Uterus (tissue), 4 donors: ENCODE results near the gene ETAA1. TPM values are rescaled to one million over a fixed set of nuclear protein-coding genes. Genes with fewer than 3 reads are reported as not detected.

Source experiments
- DNase-seq, 2 donors: peaks; one replicate each; pipeline ENCODE4 v3.0.0-alpha.2; 2019 to 2020
- H3K27ac ChIP-seq, 2 donors: fragments of 200-600 bp; sonication (generic); 1 replicate in 1 of 2; 2 replicates in 1 of 2; pipeline ENCODE4 v1.5.1; 2016 to 2018
- H3K27me3 ChIP-seq, 2 donors: fragments of 200-600 bp; sonication (generic); one replicate each; pipeline ENCODE4 v1.5.1; 2018 to 2019; ENCODE audit warnings: control low read depth in 1 of 2
- H3K36me3 ChIP-seq, 2 donors: fragments of 200-600 bp; sonication (generic); one replicate each; pipeline ENCODE4 v1.5.1; 2019; ENCODE audit warnings: control low read depth in 1 of 2
- H3K4me1 ChIP-seq, 2 donors: fragments of 200-600 bp; sonication (generic); one replicate each; pipeline ENCODE4 v1.5.1; 2018 to 2019; ENCODE audit warnings: control low read depth in 1 of 2
- H3K4me3 ChIP-seq, 2 donors: fragments of 200-600 bp; sonication (generic); 1 replicate in 1 of 2; 2 replicates in 1 of 2; pipeline ENCODE4 v1.5.1; 2018 to 2019; ENCODE audit warnings: mild to moderate bottlenecking in 1 of 2
- H3K9me3 ChIP-seq, 2 donors: fragments of 200-600 bp; sonication (generic); one replicate each; pipeline ENCODE4 v1.5.1; 2019; ENCODE audit warnings: control low read depth in 1 of 2
- POLR2A ChIP-seq, 2 donors: fragments of 450-650 bp; IDR thresholded peaks; one replicate each; pipeline ENCODE4 v1.6.1; 2016; ENCODE audit warnings: antibody characterized with exemption in 2 of 2, mild to moderate bottlenecking in 1 of 2, moderate library complexity in 1 of 2
- intact Hi-C: fragments of 100-400 bp; cut with DNase I; formaldehyde crosslinking; loops from one replicate; pipeline ENCODE4 v1.15.1; 2023; ENCODE audit warnings: low total_unique reads
- total RNA-seq, 4 donors: library from RNA; depleted of rRNA in 3 of 4; stranded (reverse); fragments of >200 nt in 3 of 4; gene quantifications; one replicate each; pipeline versions ENCODE4 v1.1.0 to v1.2.4, GENCODE V29; 2014 to 2023
- TF ChIP-seq, protein P1 (sequence below), 4 experiments: fragments of 200-600 bp in 2 of 4; fragments of 450-650 bp in 2 of 4; sonication (generic) in 2 of 4; IDR thresholded peaks; one replicate each; pipeline ENCODE4 v1.5.1; 2016 to 2019; ENCODE audit warnings: antibody characterized with exemption in 4 of 4, mild to moderate bottlenecking in 2 of 4, moderate library complexity in 1 of 4
- donor health status: DM: yes; HTN: yes; CAD: no.

The ETAA1 gene
- 10 to 100 TPM; 14.6 to 37.6 (median 21.6) TPM for total RNA-seq

DNA sequence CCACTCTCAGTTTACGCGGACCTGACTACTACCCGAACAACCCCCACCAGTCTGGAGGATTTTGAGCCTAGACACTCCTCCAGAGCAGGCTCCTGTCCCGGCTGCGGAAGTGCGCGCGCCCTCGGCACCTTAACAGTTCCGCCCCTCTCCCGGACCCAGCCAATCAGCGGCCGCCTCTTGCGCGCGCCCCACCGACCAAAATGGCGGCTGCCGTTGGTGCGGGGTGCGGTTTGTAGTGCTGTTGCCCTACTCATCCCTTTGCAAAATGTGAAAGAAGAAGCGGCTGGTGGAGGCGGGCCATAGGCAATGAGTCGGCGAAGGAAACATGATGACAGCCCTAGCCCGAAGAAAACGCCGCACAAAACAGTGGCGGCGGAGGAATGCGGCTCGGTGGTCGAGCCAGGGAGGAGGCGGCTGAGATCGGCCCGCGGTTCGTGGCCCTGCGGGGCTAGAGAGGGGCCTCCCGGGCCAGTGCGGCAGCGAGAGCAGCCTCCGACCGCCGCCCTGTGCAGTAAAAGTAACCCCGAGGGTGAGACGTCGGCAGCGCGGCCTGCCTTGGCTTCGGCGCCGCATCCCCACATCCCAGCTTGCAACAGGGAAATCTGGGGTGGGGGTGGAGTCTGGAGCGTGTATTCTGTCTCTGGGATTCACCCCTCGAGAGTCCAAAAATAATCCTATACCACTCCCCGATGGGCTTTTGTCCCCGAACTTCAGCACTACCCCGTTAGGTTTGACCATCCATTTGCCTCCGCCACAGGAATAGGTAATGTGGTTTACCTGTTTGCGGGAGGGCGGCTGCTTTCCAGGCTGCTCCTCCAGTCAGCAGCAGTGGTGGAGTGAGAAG lies at the start of gene ETAA1:
TSS of gene ETAA1 (plus strand) at position 191 of the 844 bp plus-strand sequence. CDS start at position 307, 116 bp downstream.
- H3K27ac ChIP-seq: peak within 1 kb of the TSS; percentile 93 to 95
- no peaks in the 10 kb centered on the region for H3K27me3 ChIP-seq
- peak; percentile 61 to 83 for TF ChIP-seq POLR2A (IDR thresholded peaks at IDR 0.05)
- TF ChIP-seq, protein P1, sequence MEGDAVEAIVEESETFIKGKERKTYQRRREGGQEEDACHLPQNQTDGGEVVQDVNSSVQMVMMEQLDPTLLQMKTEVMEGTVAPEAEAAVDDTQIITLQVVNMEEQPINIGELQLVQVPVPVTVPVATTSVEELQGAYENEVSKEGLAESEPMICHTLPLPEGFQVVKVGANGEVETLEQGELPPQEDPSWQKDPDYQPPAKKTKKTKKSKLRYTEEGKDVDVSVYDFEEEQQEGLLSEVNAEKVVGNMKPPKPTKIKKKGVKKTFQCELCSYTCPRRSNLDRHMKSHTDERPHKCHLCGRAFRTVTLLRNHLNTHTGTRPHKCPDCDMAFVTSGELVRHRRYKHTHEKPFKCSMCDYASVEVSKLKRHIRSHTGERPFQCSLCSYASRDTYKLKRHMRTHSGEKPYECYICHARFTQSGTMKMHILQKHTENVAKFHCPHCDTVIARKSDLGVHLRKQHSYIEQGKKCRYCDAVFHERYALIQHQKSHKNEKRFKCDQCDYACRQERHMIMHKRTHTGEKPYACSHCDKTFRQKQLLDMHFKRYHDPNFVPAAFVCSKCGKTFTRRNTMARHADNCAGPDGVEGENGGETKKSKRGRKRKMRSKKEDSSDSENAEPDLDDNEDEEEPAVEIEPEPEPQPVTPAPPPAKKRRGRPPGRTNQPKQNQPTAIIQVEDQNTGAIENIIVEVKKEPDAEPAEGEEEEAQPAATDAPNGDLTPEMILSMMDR (IDR thresholded peaks at IDR 0.05): peak in 1 of 4 experiments; percentile 13
- peak within 1 kb of the TSS; percentile 73 to 98 for H3K4me3 ChIP-seq
- peak; percentile 92 for DNase-seq
- intact Hi-C loops: no loop called here
- no peaks in the 10 kb centered on the region for H3K4me1 ChIP-seq
- H3K9me3 ChIP-seq: no peaks in the 10 kb centered on the region
- H3K36me3 ChIP-seq: no peaks in the 10 kb centered on the region

DNA sequence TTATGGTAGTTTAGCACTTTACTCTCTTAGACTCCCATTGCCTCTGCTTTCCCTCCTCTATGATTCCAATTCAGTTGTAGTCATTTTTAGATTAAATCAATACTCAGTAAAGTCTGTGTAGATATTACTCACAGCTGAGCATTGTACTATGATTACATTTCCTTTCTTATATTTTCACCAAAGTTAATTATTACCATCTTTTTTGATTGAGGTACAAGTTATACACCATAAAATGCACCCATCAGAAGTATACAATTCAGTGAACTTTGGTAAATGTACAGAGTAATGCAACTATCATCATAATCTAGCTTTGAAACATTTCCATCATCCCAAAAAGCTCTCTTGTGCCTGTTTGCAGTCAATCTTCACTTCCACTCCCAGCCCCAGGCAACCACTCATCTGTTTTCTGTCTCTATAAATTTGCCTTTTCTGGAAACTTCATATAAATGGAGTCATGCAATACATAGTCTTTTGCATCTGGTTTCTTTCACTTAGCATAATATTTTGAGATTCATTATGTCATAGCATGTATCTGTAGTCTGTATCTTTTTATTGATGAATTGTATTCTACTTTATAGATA lies 30.2 kb upstream of the ETAA1 start:
- intact Hi-C loops: no loop called here
- Histone ChIP-seq H3K4me3 (no peak overlapping the region), H3K9me3 (no peaks in the 10 kb centered on the region), H3K36me3 (no peaks in the 10 kb centered on the region), H3K4me1 (no peaks in the 10 kb centered on the region), H3K27me3 (no peaks in the 10 kb centered on the region), H3K27ac (no peak overlapping the region)
- TF ChIP-seq POLR2A (IDR thresholded peaks at IDR 0.05): no peak
- TF ChIP-seq, protein P1 (IDR thresholded peaks at IDR 0.05): no peak
- no peak for DNase-seq

DNA sequence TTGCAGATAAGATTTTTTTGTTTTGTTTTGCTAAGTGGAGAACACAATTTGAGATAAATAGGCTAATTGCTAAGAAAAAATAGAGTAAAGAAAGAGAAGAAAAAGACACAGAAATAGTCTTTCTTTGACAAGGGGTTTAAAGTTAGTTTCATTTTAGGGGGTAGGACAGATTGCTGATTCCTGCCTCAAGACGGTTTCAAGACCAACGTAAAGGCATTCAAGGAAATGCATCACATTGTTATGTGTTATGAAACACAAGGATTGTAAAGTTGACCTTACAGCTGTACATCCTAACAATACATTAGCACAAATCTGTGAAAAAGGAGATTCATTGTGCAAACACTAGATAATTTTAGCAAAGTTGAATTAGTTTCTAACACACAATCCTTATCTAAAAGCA lies 22.7 kb upstream of the ETAA1 start:
- no peaks in the 10 kb centered on the region for H3K27me3 ChIP-seq
- TF ChIP-seq POLR2A (IDR thresholded peaks at IDR 0.05): no peak
- TF ChIP-seq, protein P1 (IDR thresholded peaks at IDR 0.05): no peak
- H3K9me3 ChIP-seq: no peaks in the 10 kb centered on the region
- DNase-seq: no peak
- peak overlapping the region in 1 of 2 donors; percentile 9 for H3K4me3 ChIP-seq
- H3K4me1 ChIP-seq: no peaks in the 10 kb centered on the region
- intact Hi-C loops: no loop called here
- H3K36me3 ChIP-seq: no peaks in the 10 kb centered on the region
- peak overlapping the region in 1 of 2 donors; percentile 33 for H3K27ac ChIP-seq

DNA sequence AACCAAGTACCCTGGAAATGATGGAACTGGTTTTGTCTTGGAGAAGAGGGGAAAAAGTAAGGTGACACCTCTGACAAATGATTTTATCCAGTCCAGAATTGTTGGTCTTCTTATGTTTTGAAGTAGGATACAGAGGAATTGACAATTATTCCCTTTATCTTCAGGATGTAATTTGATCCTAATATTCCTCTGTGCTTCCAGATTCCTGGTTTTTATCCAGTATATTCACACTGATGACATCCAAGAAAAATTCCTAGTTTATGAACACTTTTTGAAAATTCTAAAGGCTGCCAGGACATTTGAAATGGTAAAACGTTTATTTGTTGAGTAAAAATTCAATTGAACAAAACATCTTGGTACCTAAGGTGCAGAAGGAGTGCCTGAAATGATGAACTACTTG lies 22.2 kb upstream of the ETAA1 start:
- H3K9me3 ChIP-seq: no peaks in the 10 kb centered on the region
- H3K27ac ChIP-seq: no peak overlapping the region
- TF ChIP-seq, protein P1 (IDR thresholded peaks at IDR 0.05): no peak
- TF ChIP-seq POLR2A (IDR thresholded peaks at IDR 0.05): no peak
- H3K4me3 ChIP-seq: no peak overlapping the region
- no peaks in the 10 kb centered on the region for H3K4me1 ChIP-seq
- DNase-seq: no peak
- no peaks in the 10 kb centered on the region for H3K36me3 ChIP-seq
- no peaks in the 10 kb centered on the region for H3K27me3 ChIP-seq
- intact Hi-C loops: no loop called here

DNA sequence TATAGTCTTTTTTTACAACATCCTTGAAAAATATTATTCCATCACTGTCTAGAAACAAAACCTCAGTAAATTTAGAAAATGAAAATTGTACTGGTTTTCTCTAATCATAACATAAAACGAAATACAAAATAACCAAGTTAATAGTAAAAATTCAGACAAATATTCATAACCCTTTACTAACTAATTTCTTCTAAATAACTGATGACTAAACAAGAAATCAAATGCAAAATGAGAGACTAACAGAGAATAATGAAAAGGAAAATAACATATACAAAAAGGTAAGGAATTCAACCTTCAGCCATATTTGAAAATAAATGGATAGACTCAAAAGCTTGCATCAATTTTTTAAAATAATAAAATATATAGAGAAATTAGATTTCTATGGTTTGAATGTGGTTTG lies 18.6 kb upstream of the ETAA1 start:
- TF ChIP-seq, protein P1 (IDR thresholded peaks at IDR 0.05): no peak
- TF ChIP-seq POLR2A (IDR thresholded peaks at IDR 0.05): no peak
- H3K36me3 ChIP-seq: no peaks in the 10 kb centered on the region
- no peak overlapping the region for H3K27ac ChIP-seq
- H3K27me3 ChIP-seq: no peaks in the 10 kb centered on the region
- intact Hi-C loops: no loop called here
- H3K9me3 ChIP-seq: no peaks in the 10 kb centered on the region
- H3K4me3 ChIP-seq: no peak overlapping the region
- no peaks in the 10 kb centered on the region for H3K4me1 ChIP-seq
- no peak for DNase-seq
